A549 (cell line): ENCODE results near the gene GATM. TPM values are rescaled to one million over a fixed set of nuclear protein-coding genes. Genes with fewer than 3 reads are reported as not detected.

Experiments used
- ATAC-seq, 2 experiments: fragments of 200-7000 bp in 1 of 2; fragments of >200 bp in 1 of 2; cut with Nextera tagmentation in 1 of 2; cut with Tn5 transposase in 1 of 2; 3 replicates each; pipeline versions ENCODE4 v1.8.0 to v1.9.1; 2018 to 2020; ENCODE audit warnings: mild to moderate bottlenecking in 1 of 2, moderate library complexity in 1 of 2
- CTCF ChIA-PET: fragments of 300-600 bp; sonication (Branson Sonifier 250); formaldehyde crosslinking; extraction: SDS; loops from one replicate; lab custom pipeline; 2021; ENCODE audit warnings: antibody characterized with exemption, inconsistent platforms; lab: Yijun Ruan, JAX
- POLR2A ChIA-PET: fragments of 350-600 bp; formaldehyde crosslinking; extraction: SDS; loops from one replicate; lab custom pipeline; 2021; ENCODE audit warnings: antibody characterized with exemption, inconsistent platforms; lab: Yijun Ruan, JAX
- DNase-seq, 2 experiments: peaks; one replicate each; pipeline versions ENCODE4 v3.0.0 to v3.0.0-alpha.2; 2011 to 2016; ENCODE audit warnings: low read depth in 1 of 2, low spot score in 1 of 2
- FAIRE-seq: peaks from 2 replicates; lab custom pipeline; 2011; peaks lifted over from hg19 to GRCh38; lab: Jason Lieb, UNC
- H3K27ac ChIP-seq, 2 experiments: fragments of >200 bp; sonication (Bioruptor Twin); formaldehyde crosslinking; 3 replicates each; pipeline ENCODE4 v1.5.1; 2016 to 2017
- H3K4me1 ChIP-seq: fragments of >200 bp; sonication (Bioruptor Twin); formaldehyde crosslinking; 3 replicates; pipeline ENCODE4 v1.6.1; 2016
- H3K4me2 ChIP-seq: fragments of >200 bp; sonication (Bioruptor Twin); formaldehyde crosslinking; 3 replicates; pipeline ENCODE4 v1.6.1; 2016
- H3K4me3 ChIP-seq: fragments of >200 bp; sonication (Bioruptor Twin); formaldehyde crosslinking; 3 replicates; pipeline ENCODE4 v1.5.1; 2016
- H3K9me3 ChIP-seq: fragments of >200 bp; sonication (Bioruptor Twin); formaldehyde crosslinking; 3 replicates; pipeline ENCODE4 v1.6.1; 2016
- BCL3 ChIP-seq: fragments of >200 bp; sonication (Bioruptor Twin); formaldehyde crosslinking; IDR thresholded peaks from 3 replicates; pipeline ENCODE4 v1.6.1; 2016
- CBX2 ChIP-seq: fragments of 200-600 bp; sonication (generic); IDR thresholded peaks from 2 replicates; pipeline ENCODE4 v1.6.1; 2016; ENCODE audit warnings: low read depth, mild to moderate bottlenecking, borderline replicate concordance
- EHF ChIP-seq: fragments of 250-450 bp; sonication (Bioruptor Pico); IDR thresholded peaks from 2 replicates; pipeline ENCODE4 v1.5.0; 2020; ENCODE audit warnings: mild to moderate bottlenecking
- EP300 ChIP-seq, 2 experiments: fragments of >200 bp; sonication (Bioruptor Twin); formaldehyde crosslinking; IDR thresholded peaks; 2 replicates in 1 of 2; 3 replicates in 1 of 2; pipeline ENCODE4 v1.6.1; 2016 to 2017
- GATA3 ChIP-seq: IDR thresholded peaks from 2 replicates; pipeline ENCODE4 v1.6.1; 2012; ENCODE audit warnings: borderline replicate concordance
- HOXB13 ChIP-seq: fragments of 250-450 bp; sonication (Bioruptor Pico); IDR thresholded peaks from 2 replicates; pipeline ENCODE4 v1.5.0; 2020; ENCODE audit warnings: low read depth, mild to moderate bottlenecking, moderate library complexity
- HOXB5 ChIP-seq: fragments of 250-450 bp; sonication (Bioruptor Pico); IDR thresholded peaks from 2 replicates; pipeline ENCODE4 v1.5.0; 2020; ENCODE audit warnings: mild to moderate bottlenecking, moderate library complexity
- MAFK ChIP-seq: fragments of 450-650 bp; IDR thresholded peaks from 2 replicates; pipeline ENCODE4 v1.6.1; 2014; ENCODE audit not compliant: partially characterized antibody
- MAX ChIP-seq: IDR thresholded peaks from 2 replicates; pipeline ENCODE4 v1.6.1; 2012
- PHF8 ChIP-seq: fragments of 200-600 bp; sonication (generic); IDR thresholded peaks from 2 replicates; pipeline ENCODE4 v1.6.1; 2016; ENCODE audit warnings: low read depth, mild to moderate bottlenecking, antibody characterized with exemption, moderate library complexity, borderline replicate concordance
- RAD21 ChIP-seq, 2 experiments: fragments of >200 bp in 1 of 2; sonication (Bioruptor Twin) in 1 of 2; formaldehyde crosslinking in 1 of 2; IDR thresholded peaks in 1 of 2; conservative IDR thresholded peaks in 1 of 2; 2 replicates in 1 of 2; 3 replicates in 1 of 2; pipeline ENCODE4 v1.6.1; 2012 to 2018; ENCODE audit warnings: inconsistent platforms in 1 of 2
- RCOR1 ChIP-seq: fragments of 150-350 bp; IDR thresholded peaks from 2 replicates; pipeline ENCODE4 v1.6.1; 2014; ENCODE audit warnings: antibody characterized with exemption, low read length, low read depth
- TP53 ChIP-seq: fragments of 250-450 bp; sonication (Bioruptor Pico); IDR thresholded peaks from 2 replicates; pipeline ENCODE4 v1.5.0; 2021; ENCODE audit warnings: mild to moderate bottlenecking, moderate library complexity
- ZC3H11A ChIP-seq: fragments of 450-650 bp; IDR thresholded peaks from 2 replicates; pipeline ENCODE4 v1.6.1; 2014; ENCODE audit warnings: antibody characterized with exemption, mild to moderate bottlenecking
- ZFP36 ChIP-seq: fragments of 450-650 bp; IDR thresholded peaks from 2 replicates; pipeline ENCODE4 v1.6.1; 2014; ENCODE audit warnings: borderline replicate concordance; ENCODE audit not compliant: partially characterized antibody
- WGBS: methylation state at CpG from one replicate; pipeline ENCODE4 v1.1.6; 2017; ENCODE audit errors: missing lambda C conversion rate; 5-methylcytosine and 5-hydroxymethylcytosine counted together
- polyA plus RNA-seq, 4 experiments: library from polyadenylated mRNA; depleted of rRNA in 3 of 4; stranded (reverse); fragments of >200 nt; fragmentation: RNase III in 1 of 4; extraction: RNeasy Plus Mini Kit Qiagen cat#74134 plus additional on column Dnase treatment in 1 of 4; gene quantifications; 2 replicates in 3 of 4; 3 replicates in 1 of 4; pipeline ENCODE4 v1.2.3, GENCODE V29; 2011 to 2017

GATM gene
- polyA plus RNA-seq, 2 of the 4 experiments (the other 2 are of a cell fraction): 4.0 to 6.5 TPM

- WGBS: 44% methylated on average over 4 of the region's 4 CpGs
- TF ChIP-seq CBX2: no peak
- TF ChIP-seq MAFK: peak; percentile 41
- POLR2A ChIA-PET: no interaction called here
- H3K4me1 ChIP-seq: no peaks in the 10 kb centered on the region
- FAIRE-seq (no peak), ATAC-seq (no peak), DNase-seq (no peak)
- no peak overlapping the region for H3K4me3 ChIP-seq
- no peak overlapping the region for H3K4me2 ChIP-seq
- no peak overlapping the region for H3K27ac ChIP-seq
- CTCF ChIA-PET: interaction anchor here (1.0 to 1.9 kb wide), 3 partner anchors 12 to 23 kb away, joined by 3 to 4 read pairs (median 3); no protein-coding TSS in a partner anchor
- H3K9me3 ChIP-seq: no peaks in the 10 kb centered on the region
Measured at GRCh38 chr15:45363334-45363733, 15.0 kb downstream of the GATM start.

GRCh38 chr15:45362419-45362818 is 15.9 kb downstream of the GATM start:
- FAIRE-seq (no peak), DNase-seq (no peak), ATAC-seq (no peak)
- no peak for TF ChIP-seq EP300 (IDR thresholded peaks at IDR 0.05)
- peak; percentile 56 for TF ChIP-seq MAFK
- Histone ChIP-seq H3K4me1 (no peaks in the 10 kb centered on the region), H3K27ac (no peak overlapping the region), H3K4me2 (no peak overlapping the region), H3K4me3 (no peak overlapping the region), H3K9me3 (no peaks in the 10 kb centered on the region)
- POLR2A ChIA-PET: no interaction called here
- CTCF ChIA-PET: interaction anchor here (1.0 to 1.9 kb wide), 2 partner anchors 14 to 22 kb away, joined by 3 to 4 read pairs; no protein-coding TSS in a partner anchor

- Histone ChIP-seq H3K4me2 (no peak overlapping the region), H3K27ac (no peak overlapping the region), H3K4me3 (no peak overlapping the region), H3K4me1 (no peaks in the 10 kb centered on the region), H3K9me3 (no peaks in the 10 kb centered on the region)
- POLR2A ChIA-PET: no interaction called here
- WGBS: 63% methylated on average over 5 of the region's 7 CpGs
- TF ChIP-seq MAX: no peak
- DNase-seq (no peak), ATAC-seq (no peak), FAIRE-seq (no peak)
- CTCF ChIA-PET: no interaction called here
Measured at GRCh38 chr15:45361878-45362277, 16.5 kb downstream of the GATM start.

GRCh38 chr15:45355860-45356259 is 22.5 kb downstream of the GATM start:
- no peak overlapping the region for H3K4me3 ChIP-seq
- no peak overlapping the region for H3K27ac ChIP-seq
- ATAC-seq: no peak
- CTCF ChIA-PET: interaction anchor here (1.0 kb wide), 1 partner anchor 33 kb away, joined by 3 read pairs; no protein-coding TSS in a partner anchor
- POLR2A ChIA-PET: no interaction called here
- no peaks in the 10 kb centered on the region for H3K9me3 ChIP-seq
- no peak for TF ChIP-seq HOXB13 (CRISPR knock-in tag)
- TF ChIP-seq, all 56 proteins: peak for 0
- FAIRE-seq (no peak), DNase-seq (no peak)
- Histone ChIP-seq H3K4me2 (no peak overlapping the region), H3K4me1 (no peaks in the 10 kb centered on the region)
- 90% methylated on average over 2 of the region's 2 CpGs for WGBS

GRCh38 chr15:45354711-45355110 is 23.6 kb downstream of the GATM start:
- TF ChIP-seq MAFK: no peak
- TF ChIP-seq TP53 (CRISPR knock-in tag): no peak
- no peak for TF ChIP-seq BCL3
- no peak for TF ChIP-seq RCOR1
- TF ChIP-seq EHF: no peak
- no peak for TF ChIP-seq ZFP36
- TF ChIP-seq HOXB5 (CRISPR knock-in tag): no peak
- no peak for TF ChIP-seq GATA3
- TF ChIP-seq RAD21 (conservative IDR thresholded peaks at IDR 0.05 in 1 of 2, IDR thresholded peaks at IDR 0.05 in 1 of 2): no peak
- no peak for TF ChIP-seq ZC3H11A
- TF ChIP-seq PHF8: no peak
- no peak overlapping the region for H3K4me3 ChIP-seq
- H3K9me3 ChIP-seq: no peaks in the 10 kb centered on the region
- no peak for FAIRE-seq
- ATAC-seq: no peak
- no peak overlapping the region for H3K4me2 ChIP-seq
- CTCF ChIA-PET: no interaction called here
- WGBS: 86% methylated on average over 5 of the region's 5 CpGs
- H3K27ac ChIP-seq: no peak overlapping the region
- DNase-seq: no peak
- H3K4me1 ChIP-seq: no peaks in the 10 kb centered on the region
- POLR2A ChIA-PET: no interaction called here
